HEK293T (cell line): ENCODE results near the gene RPL27.

Source experiments
- BHLHE40 ChIP-seq: fragments of 450-650 bp; IDR thresholded peaks from 2 replicates; pipeline ENCODE4 v1.6.1; 2016; ENCODE audit warnings: mild to moderate bottlenecking, moderate library complexity, borderline replicate concordance
- FOXK2 ChIP-seq: fragments of 450-650 bp; IDR thresholded peaks from 2 replicates; pipeline ENCODE4 v1.6.1; 2016; ENCODE audit warnings: mild to moderate bottlenecking
- FOXM1 ChIP-seq: fragments of 450-650 bp; IDR thresholded peaks from 2 replicates; pipeline ENCODE4 v1.6.1; 2017; ENCODE audit warnings: mild to moderate bottlenecking, borderline replicate concordance
- LEF1 ChIP-seq: fragments of 450-650 bp; IDR thresholded peaks from 2 replicates; pipeline ENCODE4 v1.6.1; 2017; ENCODE audit warnings: mild to moderate bottlenecking, borderline replicate concordance
- NFRKB ChIP-seq: fragments of 450-650 bp; IDR thresholded peaks from 2 replicates; pipeline ENCODE4 v1.6.1; 2016; ENCODE audit warnings: mild to moderate bottlenecking, moderate library complexity

- TF ChIP-seq BHLHE40 (no peak), FOXK2 (no peak), FOXM1 (no peak), NFRKB (no peak), LEF1 (no peak)
These were observed 23.7 kb downstream of the RPL27 start, which contains the start of gene VAT1 for GRCh38 chr17:43021741-43022512.
